Ovary (tissue), 3 donors: ENCODE data around the gene PAIP1.

Source experiments
- POLR2A ChIP-seq: fragments of 450-650 bp; IDR thresholded peaks from one replicate; pipeline ENCODE4 v1.6.1; 2017; ENCODE audit warnings: antibody characterized with exemption, mild to moderate bottlenecking, moderate library complexity
- TF ChIP-seq, protein P1 (sequence below), 3 donors: fragments of 450-650 bp in 2 of 3; fragments of 200-600 bp in 1 of 3; IDR thresholded peaks; one replicate each; pipeline versions ENCODE4 v1.5.1 to v1.8.0; 2016 to 2022; ENCODE audit warnings: antibody characterized with exemption in 3 of 3, mild to moderate bottlenecking in 1 of 3
- donor health status: DM: no; HTN: no; CAD: no.

DNA sequence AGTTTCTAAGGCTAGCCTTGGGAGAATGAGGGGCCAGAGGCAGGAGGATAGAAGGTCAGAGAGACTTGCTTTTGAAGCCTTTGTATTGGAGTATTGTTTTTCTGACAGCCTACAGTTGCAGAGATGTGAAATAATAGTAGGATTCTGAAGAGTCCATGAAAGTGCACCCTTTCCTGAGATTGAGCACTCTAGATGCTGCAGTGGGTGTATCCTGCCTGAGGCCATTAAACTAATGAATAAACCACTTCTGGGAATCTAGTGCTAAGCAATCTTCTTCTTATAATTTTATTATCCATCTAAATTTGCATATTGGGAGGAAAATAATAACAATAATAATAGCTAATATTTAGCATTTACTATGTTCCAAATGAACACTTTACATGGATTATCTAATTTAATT, 26.8 kb upstream of the PAIP1 start:
- TF ChIP-seq, protein P1, sequence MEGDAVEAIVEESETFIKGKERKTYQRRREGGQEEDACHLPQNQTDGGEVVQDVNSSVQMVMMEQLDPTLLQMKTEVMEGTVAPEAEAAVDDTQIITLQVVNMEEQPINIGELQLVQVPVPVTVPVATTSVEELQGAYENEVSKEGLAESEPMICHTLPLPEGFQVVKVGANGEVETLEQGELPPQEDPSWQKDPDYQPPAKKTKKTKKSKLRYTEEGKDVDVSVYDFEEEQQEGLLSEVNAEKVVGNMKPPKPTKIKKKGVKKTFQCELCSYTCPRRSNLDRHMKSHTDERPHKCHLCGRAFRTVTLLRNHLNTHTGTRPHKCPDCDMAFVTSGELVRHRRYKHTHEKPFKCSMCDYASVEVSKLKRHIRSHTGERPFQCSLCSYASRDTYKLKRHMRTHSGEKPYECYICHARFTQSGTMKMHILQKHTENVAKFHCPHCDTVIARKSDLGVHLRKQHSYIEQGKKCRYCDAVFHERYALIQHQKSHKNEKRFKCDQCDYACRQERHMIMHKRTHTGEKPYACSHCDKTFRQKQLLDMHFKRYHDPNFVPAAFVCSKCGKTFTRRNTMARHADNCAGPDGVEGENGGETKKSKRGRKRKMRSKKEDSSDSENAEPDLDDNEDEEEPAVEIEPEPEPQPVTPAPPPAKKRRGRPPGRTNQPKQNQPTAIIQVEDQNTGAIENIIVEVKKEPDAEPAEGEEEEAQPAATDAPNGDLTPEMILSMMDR (IDR thresholded peaks at IDR 0.05) = no peak
- no peak for TF ChIP-seq POLR2A
